Activated naive CD4-positive, alpha-beta T cell treated with anti-CD3 and anti-CD28 coated beads, Interleukin-2, amount 50 U/mL, for 24 hours (primary cell): ENCODE data around the gene PMPCA.

Experiments
- H3K27ac Mint-ChIP-seq: one replicate; pipeline ENCODE4 v1.8.0; 2021; ENCODE audit warnings: mild to moderate bottlenecking, mixed read lengths
- H3K27me3 Mint-ChIP-seq: one replicate; pipeline ENCODE4 v1.8.0; 2021; ENCODE audit warnings: mixed read lengths
- H3K36me3 Mint-ChIP-seq: one replicate; pipeline ENCODE4 v1.8.0; 2021; ENCODE audit warnings: mixed read lengths
- H3K4me1 Mint-ChIP-seq: one replicate; pipeline ENCODE4 v1.8.0; 2021; ENCODE audit warnings: mixed read lengths
- H3K4me3 Mint-ChIP-seq: one replicate; pipeline ENCODE4 v1.8.0; 2021; ENCODE audit warnings: mild to moderate bottlenecking, mixed read lengths
- H3K9me3 Mint-ChIP-seq: one replicate; pipeline ENCODE4 v1.8.0; 2021; ENCODE audit warnings: mixed read lengths

PMPCA gene

GRCh38 chr9:136431782-136432350 is 21.4 kb downstream of the PMPCA start:
- Mint-ChIP-seq H3K27me3 (no peaks in the 10 kb centered on the region), H3K36me3 (peaks cover 3% of the 10 kb centered on the region), H3K4me3 (no peak overlapping the region), H3K27ac (no peak overlapping the region), H3K9me3 (no peaks in the 10 kb centered on the region), H3K4me1 (peaks cover 9% of the 10 kb centered on the region)

GRCh38 chr9:136432591-136432990 is 22.1 kb downstream of the PMPCA start:
- Mint-ChIP-seq H3K27me3 (no peaks in the 10 kb centered on the region), H3K9me3 (no peaks in the 10 kb centered on the region), H3K27ac (no peak overlapping the region), H3K4me1 (peaks cover 17% of the 10 kb centered on the region), H3K36me3 (peaks cover 3% of the 10 kb centered on the region), H3K4me3 (no peak overlapping the region)

GRCh38 chr9:136433043-136433715 is 22.7 kb downstream of the PMPCA start:
- Mint-ChIP-seq H3K27ac (no peak overlapping the region), H3K36me3 (peaks cover 3% of the 10 kb centered on the region)

GRCh38 chr9:136433849-136434579 is 23.6 kb downstream of the PMPCA start:
- Mint-ChIP-seq H3K36me3 (no peaks in the 10 kb centered on the region), H3K27me3 (no peaks in the 10 kb centered on the region), H3K4me3 (no peak overlapping the region), H3K27ac (no peak overlapping the region), H3K9me3 (no peaks in the 10 kb centered on the region), H3K4me1 (peaks cover 26% of the 10 kb centered on the region)

More at GRCh38 chr9:136433043-136433715, 22.7 kb downstream of the PMPCA start:
- H3K4me3 Mint-ChIP-seq, result no peak overlapping the region
- H3K27me3 Mint-ChIP-seq, result no peaks in the 10 kb centered on the region
- no peaks in the 10 kb centered on the region for H3K9me3 Mint-ChIP-seq
- peaks cover 23% of the 10 kb centered on the region for H3K4me1 Mint-ChIP-seq

GRCh38 chr9:136434580-136435169 is 24.2 kb downstream of the PMPCA start:
- peaks cover 26% of the 10 kb centered on the region for H3K4me1 Mint-ChIP-seq
- no peak overlapping the region for H3K27ac Mint-ChIP-seq
- no peaks in the 10 kb centered on the region for H3K9me3 Mint-ChIP-seq
- no peaks in the 10 kb centered on the region for H3K36me3 Mint-ChIP-seq
- no peak overlapping the region for H3K4me3 Mint-ChIP-seq
- H3K27me3 Mint-ChIP-seq, result no peaks in the 10 kb centered on the region

- peak overlapping the region; percentile 81 for H3K4me3 Mint-ChIP-seq
- no peak overlapping the region for H3K27ac Mint-ChIP-seq
- H3K27me3 Mint-ChIP-seq, result no peaks in the 10 kb centered on the region
- peaks cover 26% of the 10 kb centered on the region for H3K4me1 Mint-ChIP-seq
- H3K9me3 Mint-ChIP-seq, result no peaks in the 10 kb centered on the region
- H3K36me3 Mint-ChIP-seq, result no peaks in the 10 kb centered on the region
These were observed 25.7 kb downstream of the PMPCA start for GRCh38 chr9:136436055-136436634.

- Mint-ChIP-seq H3K27me3 (no peaks in the 10 kb centered on the region), H3K36me3 (no peaks in the 10 kb centered on the region)
These were observed 27.0 kb downstream of the PMPCA start for GRCh38 chr9:136437430-136437829.

GRCh38 chr9:136437839-136438547 is 27.5 kb downstream of the PMPCA start:
- Mint-ChIP-seq H3K4me3 (peak overlapping the region; percentile 81), H3K27me3 (no peaks in the 10 kb centered on the region), H3K4me1 (peaks cover 26% of the 10 kb centered on the region), H3K27ac (peak overlapping the region; percentile 55), H3K36me3 (no peaks in the 10 kb centered on the region), H3K9me3 (no peaks in the 10 kb centered on the region)

More at GRCh38 chr9:136437430-136437829, 27.0 kb downstream of the PMPCA start:
- H3K27ac Mint-ChIP-seq, result peak overlapping the region; percentile 68
- H3K9me3 Mint-ChIP-seq, result no peaks in the 10 kb centered on the region
- peak overlapping the region; percentile 81 for H3K4me3 Mint-ChIP-seq
- peaks cover 26% of the 10 kb centered on the region for H3K4me1 Mint-ChIP-seq

GRCh38 chr9:136438548-136439480 is 28.4 kb downstream of the PMPCA start:
- Mint-ChIP-seq H3K4me3 (peak overlapping the region; percentile 81), H3K27me3 (no peaks in the 10 kb centered on the region), H3K27ac (no peak overlapping the region), H3K9me3 (no peaks in the 10 kb centered on the region), H3K36me3 (no peaks in the 10 kb centered on the region), H3K4me1 (peaks cover 26% of the 10 kb centered on the region)

- H3K4me1 Mint-ChIP-seq, result peaks cover 26% of the 10 kb centered on the region
- no peaks in the 10 kb centered on the region for H3K36me3 Mint-ChIP-seq
- H3K27ac Mint-ChIP-seq, result no peak within 1 kb of the TSS
- peak within 1 kb of the TSS; percentile 81 for H3K4me3 Mint-ChIP-seq
- no peaks in the 10 kb centered on the region for H3K27me3 Mint-ChIP-seq
- H3K9me3 Mint-ChIP-seq, result no peaks in the 10 kb centered on the region
These were observed 29.3 kb downstream of the PMPCA start, which contains the start of gene INPP5E for GRCh38 chr9:136439481-136440408. TSS of gene INPP5E (minus strand) at chr9:136439845. CDS start at chr9:136439419, 426 bp downstream.

- Mint-ChIP-seq H3K9me3 (no peaks in the 10 kb centered on the region), H3K27me3 (no peaks in the 10 kb centered on the region), H3K36me3 (no peaks in the 10 kb centered on the region), H3K27ac (no peak overlapping the region), H3K4me3 (no peak overlapping the region), H3K4me1 (peaks cover 21% of the 10 kb centered on the region)
These were observed 30.8 kb downstream of the PMPCA start for GRCh38 chr9:136441191-136441680.

GRCh38 chr9:136441681-136442245 is 31.3 kb downstream of the PMPCA start:
- Mint-ChIP-seq H3K9me3 (no peaks in the 10 kb centered on the region), H3K27ac (no peak overlapping the region), H3K36me3 (peaks cover 2% of the 10 kb centered on the region), H3K4me1 (peaks cover 17% of the 10 kb centered on the region), H3K27me3 (no peaks in the 10 kb centered on the region), H3K4me3 (no peak overlapping the region)

- H3K36me3 Mint-ChIP-seq, result peaks cover 2% of the 10 kb centered on the region
- peaks cover 12% of the 10 kb centered on the region for H3K4me1 Mint-ChIP-seq
- H3K9me3 Mint-ChIP-seq, result no peaks in the 10 kb centered on the region
- no peaks in the 10 kb centered on the region for H3K27me3 Mint-ChIP-seq
- H3K4me3 Mint-ChIP-seq, result no peak overlapping the region
- no peak overlapping the region for H3K27ac Mint-ChIP-seq
These were observed 31.8 kb downstream of the PMPCA start for GRCh38 chr9:136442265-136442664.
